Activated B cell treated with CpG ODN at 0.5 μM for 24 hours (primary cell): ENCODE measurements around the gene MYLK4. TPM values are rescaled to one million over a fixed set of nuclear protein-coding genes. Genes with fewer than 3 reads are reported as not detected.

ENCODE experiments used
- ATAC-seq: fragments of 200-7000 bp; cut with Tn5 transposase; one replicate; pipeline ENCODE4 v1.10.0; 2021; ENCODE audit warnings: low read depth, mild to moderate bottlenecking, moderate library complexity
- CTCF ChIA-PET: fragments of 350-600 bp; sonication (Branson Sonifier 250); formaldehyde crosslinking; loops from one replicate; lab custom pipeline; 2021; ENCODE audit warnings: antibody characterized with exemption; lab: Charles Lee
- POLR2A ChIA-PET: fragments of 350-600 bp; sonication (Branson Sonifier 250); formaldehyde crosslinking; loops from one replicate; lab custom pipeline; 2021; ENCODE audit warnings: antibody characterized with exemption; lab: Charles Lee
- DNase-seq: peaks from one replicate; pipeline ENCODE4 v3.0.0; 2022
- H3K27ac Mint-ChIP-seq: one replicate; pipeline ENCODE4 v1.8.0; 2020; ENCODE audit warnings: mixed read lengths
- H3K27me3 Mint-ChIP-seq: one replicate; pipeline ENCODE4 v1.8.0; 2021; ENCODE audit warnings: mixed read lengths
- H3K36me3 Mint-ChIP-seq: one replicate; pipeline ENCODE4 v1.8.0; 2021; ENCODE audit warnings: low read depth, mixed read lengths
- H3K4me1 Mint-ChIP-seq: one replicate; pipeline ENCODE4 v1.8.0; 2021; ENCODE audit warnings: mixed read lengths
- H3K4me3 Mint-ChIP-seq: one replicate; pipeline ENCODE4 v1.8.0; 2020; ENCODE audit warnings: mild to moderate bottlenecking, mixed read lengths
- H3K9me3 Mint-ChIP-seq: one replicate; pipeline ENCODE4 v1.8.0; 2020; ENCODE audit warnings: mixed read lengths
- intact Hi-C: fragments of 100-400 bp; cut with micrococcal nuclease; formaldehyde crosslinking; loops from one replicate; pipeline ENCODE4 v1.15.1; 2024
- total RNA-seq: library from RNA; stranded (reverse); gene quantifications from 2 replicates; pipeline ENCODE4 v1.2.3, GENCODE V29; 2022
- TF ChIP-seq, protein P1 (sequence below): fragments of 200-600 bp; IDR thresholded peaks from one replicate; pipeline ENCODE4 v1.8.0; 2022; ENCODE audit warnings: antibody characterized with exemption, mild to moderate bottlenecking

Gene MYLK4
- 0.49 and 0.58 TPM in 2 replicates for total RNA-seq

DNA sequence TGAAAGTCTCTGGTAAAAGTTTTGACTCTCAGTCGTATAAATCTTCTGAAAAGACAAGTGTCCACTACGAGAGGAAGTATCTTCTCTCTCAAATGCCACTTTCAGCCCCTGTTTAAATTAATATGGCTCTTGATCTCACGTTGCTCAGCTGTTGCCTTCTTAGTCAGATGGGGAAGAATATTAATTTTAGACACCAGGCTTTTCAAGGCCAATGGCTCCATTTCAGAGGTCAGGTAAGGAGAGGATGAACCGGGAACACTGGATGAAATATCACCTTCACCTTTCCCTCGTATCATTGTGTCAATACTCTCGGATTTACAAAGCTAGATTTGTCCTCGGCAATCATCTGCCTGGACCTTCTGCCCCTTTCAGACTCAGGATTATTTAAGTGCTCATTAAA lies at the start of gene MYLK4:
Gene MYLK4 (minus strand): TSS at position 91 of the 400 bp plus-strand sequence. CDS start 1,628 bp downstream, outside the sequence.
- no peak within 1 kb of the TSS for H3K27ac Mint-ChIP-seq
- H3K4me1 Mint-ChIP-seq = peaks cover 13% of the 10 kb centered on the region
- no peak within 1 kb of the TSS for H3K4me3 Mint-ChIP-seq
- peaks cover 2% of the 10 kb centered on the region for H3K9me3 Mint-ChIP-seq
- TF ChIP-seq, protein P1, sequence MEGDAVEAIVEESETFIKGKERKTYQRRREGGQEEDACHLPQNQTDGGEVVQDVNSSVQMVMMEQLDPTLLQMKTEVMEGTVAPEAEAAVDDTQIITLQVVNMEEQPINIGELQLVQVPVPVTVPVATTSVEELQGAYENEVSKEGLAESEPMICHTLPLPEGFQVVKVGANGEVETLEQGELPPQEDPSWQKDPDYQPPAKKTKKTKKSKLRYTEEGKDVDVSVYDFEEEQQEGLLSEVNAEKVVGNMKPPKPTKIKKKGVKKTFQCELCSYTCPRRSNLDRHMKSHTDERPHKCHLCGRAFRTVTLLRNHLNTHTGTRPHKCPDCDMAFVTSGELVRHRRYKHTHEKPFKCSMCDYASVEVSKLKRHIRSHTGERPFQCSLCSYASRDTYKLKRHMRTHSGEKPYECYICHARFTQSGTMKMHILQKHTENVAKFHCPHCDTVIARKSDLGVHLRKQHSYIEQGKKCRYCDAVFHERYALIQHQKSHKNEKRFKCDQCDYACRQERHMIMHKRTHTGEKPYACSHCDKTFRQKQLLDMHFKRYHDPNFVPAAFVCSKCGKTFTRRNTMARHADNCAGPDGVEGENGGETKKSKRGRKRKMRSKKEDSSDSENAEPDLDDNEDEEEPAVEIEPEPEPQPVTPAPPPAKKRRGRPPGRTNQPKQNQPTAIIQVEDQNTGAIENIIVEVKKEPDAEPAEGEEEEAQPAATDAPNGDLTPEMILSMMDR = no peak
- CTCF ChIA-PET = interaction anchor here (0.8 to 5.0 kb wide), 13 partner anchors 10 to 1155 kb away, joined by 3 to 50 read pairs (median 5); no protein-coding TSS in a partner anchor
- intact Hi-C loops = loop anchor here (1.0 to 10.0 kb wide), 4 partner anchors 13 to 1155 kb away; no protein-coding TSS in a partner anchor
- peaks cover 16% of the 10 kb centered on the region for H3K27me3 Mint-ChIP-seq
- ATAC-seq = no peak
- H3K36me3 Mint-ChIP-seq = no peaks in the 10 kb centered on the region
- POLR2A ChIA-PET = interaction anchor here (0.6 to 1.3 kb wide), 2 partner anchors 18 to 1126 kb away, joined by 5 to 11 read pairs; no protein-coding TSS in a partner anchor
- no peak for DNase-seq

DNA sequence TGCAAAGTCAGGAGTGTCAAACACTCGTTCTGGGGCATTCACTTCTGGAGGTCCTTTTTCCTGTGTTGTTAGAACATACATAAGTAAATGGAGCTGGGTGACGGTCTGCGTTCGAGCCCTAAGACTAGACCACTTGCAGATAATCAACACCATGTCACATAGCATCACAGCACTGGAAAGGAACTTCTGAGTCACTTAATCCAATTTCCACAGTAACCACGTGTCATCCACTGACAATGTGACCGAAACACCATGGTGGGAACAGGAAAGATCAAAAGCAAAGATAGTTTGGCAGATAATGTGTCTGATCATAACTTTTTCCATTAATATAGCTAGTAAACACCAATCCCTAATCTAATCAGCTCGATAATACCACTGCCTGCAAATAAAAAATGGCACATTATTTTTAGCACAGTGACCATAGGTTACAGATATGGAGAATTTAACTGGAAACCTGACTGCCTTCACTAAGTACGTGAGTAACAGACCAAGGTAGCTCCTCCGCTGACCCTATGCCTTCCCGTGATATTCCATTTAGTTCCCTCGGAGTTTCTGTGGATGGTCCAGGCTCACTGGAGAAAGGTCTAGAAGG lies 49.3 kb upstream of the MYLK4 start:
- Mint-ChIP-seq H3K4me3 (no peak overlapping the region), H3K27ac (no peak overlapping the region), H3K27me3 (no peaks in the 10 kb centered on the region), H3K36me3 (peaks cover 8% of the 10 kb centered on the region), H3K4me1 (peaks cover 13% of the 10 kb centered on the region), H3K9me3 (no peaks in the 10 kb centered on the region)
- POLR2A ChIA-PET = no interaction called here
- intact Hi-C loops = no loop called here
- ATAC-seq (no peak), DNase-seq (no peak)
- CTCF ChIA-PET = interaction anchor here (0.9 kb wide), 1 partner anchor 9 kb away, joined by 3 read pairs; no protein-coding TSS in a partner anchor
- TF ChIP-seq, protein P1 = no peak

DNA sequence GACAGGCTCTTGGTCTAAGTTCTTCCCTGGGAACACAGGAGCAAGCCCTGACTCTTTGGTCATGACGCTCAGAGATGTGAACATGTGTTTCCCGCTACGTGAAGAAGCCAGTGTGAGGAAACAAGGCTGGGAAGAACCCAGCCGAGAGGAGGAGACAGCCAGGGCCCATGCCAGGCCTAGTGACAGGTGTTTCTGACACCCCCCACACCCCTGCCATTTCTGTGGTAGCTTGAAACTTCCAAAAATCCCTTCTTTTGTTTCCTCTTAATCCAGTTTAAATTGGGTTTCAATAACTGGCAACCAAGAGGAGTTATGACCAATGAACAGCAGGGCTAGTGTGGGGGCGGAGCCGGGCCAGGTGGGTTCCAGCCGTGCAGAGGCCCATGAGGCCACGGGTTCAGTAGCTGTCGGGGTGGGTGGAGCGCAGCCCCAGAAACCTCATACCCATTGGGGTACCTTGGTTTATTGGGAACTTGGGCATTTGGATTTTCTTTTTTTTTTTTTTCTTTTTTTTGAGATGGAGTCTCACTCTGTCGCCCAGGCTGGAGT lies 47.9 kb upstream of the MYLK4 start:
- Mint-ChIP-seq H3K27ac (no peak overlapping the region), H3K36me3 (peaks cover 8% of the 10 kb centered on the region), H3K4me3 (no peak overlapping the region), H3K27me3 (no peaks in the 10 kb centered on the region), H3K9me3 (no peaks in the 10 kb centered on the region), H3K4me1 (peaks cover 21% of the 10 kb centered on the region)
- ChIA-PET POLR2A (no interaction called here), CTCF (no interaction called here)
- TF ChIP-seq, protein P1 = no peak
- intact Hi-C loops = no loop called here
- ATAC-seq (no peak), DNase-seq (no peak)

DNA sequence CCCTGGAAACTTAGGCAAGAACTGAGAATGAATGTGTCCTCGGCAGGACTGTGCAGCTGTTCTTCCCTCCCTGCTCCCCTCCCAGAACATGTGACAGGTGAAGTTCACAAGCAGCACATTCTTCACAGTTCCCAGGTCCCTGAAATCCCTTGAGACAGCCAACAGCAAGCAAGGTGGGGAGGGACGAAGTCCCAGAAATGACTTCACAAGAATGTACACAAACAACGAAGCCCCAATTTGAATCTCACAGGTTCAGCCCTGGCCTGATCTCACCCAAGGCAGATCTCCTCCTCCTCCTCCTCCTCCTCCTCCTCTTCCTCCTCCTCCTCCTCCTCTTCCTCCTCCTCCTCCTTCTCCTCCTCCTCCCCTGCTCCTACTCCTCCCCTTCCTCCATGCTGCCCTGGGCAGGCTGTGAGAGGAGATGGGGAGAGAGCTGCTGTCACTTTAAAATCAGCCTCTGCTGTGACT lies 46.9 kb upstream of the MYLK4 start:
- TF ChIP-seq, protein P1 = no peak
- H3K4me1 Mint-ChIP-seq = peaks cover 31% of the 10 kb centered on the region
- no peak overlapping the region for H3K27ac Mint-ChIP-seq
- ChIA-PET POLR2A (interaction anchor here (0.6 kb wide), 1 partner anchor 50 kb away, joined by 3 read pairs; no protein-coding TSS in a partner anchor), CTCF (no interaction called here)
- ATAC-seq (no peak), DNase-seq (no peak)
- H3K27me3 Mint-ChIP-seq = no peaks in the 10 kb centered on the region
- intact Hi-C loops = no loop called here
- H3K36me3 Mint-ChIP-seq = peaks cover 8% of the 10 kb centered on the region
- no peak overlapping the region for H3K4me3 Mint-ChIP-seq
- H3K9me3 Mint-ChIP-seq = no peaks in the 10 kb centered on the region

DNA sequence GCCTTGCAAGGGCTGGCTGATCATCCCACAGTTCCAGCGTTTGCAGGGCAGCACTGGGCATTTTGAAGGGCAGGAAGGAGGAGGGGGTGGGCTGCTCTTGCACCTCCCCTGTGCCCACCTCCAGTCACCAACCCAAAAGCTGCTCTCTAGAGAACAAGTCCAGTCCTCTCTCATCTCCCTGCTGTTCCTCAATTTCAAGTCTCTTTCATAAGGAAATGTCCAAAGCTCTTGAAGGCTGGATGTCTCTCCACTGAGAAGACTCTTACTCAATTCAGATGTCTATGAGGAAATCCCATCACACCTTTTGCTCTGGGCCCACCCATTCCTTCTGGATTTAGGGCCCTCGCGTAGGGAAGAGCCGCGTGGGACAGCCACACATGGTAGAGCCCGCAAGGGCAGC lies 46.1 kb upstream of the MYLK4 start:
- H3K36me3 Mint-ChIP-seq = peaks cover 8% of the 10 kb centered on the region
- TF ChIP-seq, protein P1 = no peak
- peaks cover 39% of the 10 kb centered on the region for H3K4me1 Mint-ChIP-seq
- H3K9me3 Mint-ChIP-seq = no peaks in the 10 kb centered on the region
- H3K27ac Mint-ChIP-seq = no peak overlapping the region
- H3K27me3 Mint-ChIP-seq = no peaks in the 10 kb centered on the region
- intact Hi-C loops = no loop called here
- no peak for ATAC-seq
- H3K4me3 Mint-ChIP-seq = no peak overlapping the region
- POLR2A ChIA-PET = no interaction called here
- no peak for DNase-seq
- CTCF ChIA-PET = no interaction called here
